Fibroblast of skin of abdomen (primary cell): ENCODE results near the gene RBM28.

ENCODE experiments used
- DNase-seq: peaks from one replicate; pipeline ENCODE4 v3.0.0-alpha.2; 2013

RBM28 gene

DNA sequence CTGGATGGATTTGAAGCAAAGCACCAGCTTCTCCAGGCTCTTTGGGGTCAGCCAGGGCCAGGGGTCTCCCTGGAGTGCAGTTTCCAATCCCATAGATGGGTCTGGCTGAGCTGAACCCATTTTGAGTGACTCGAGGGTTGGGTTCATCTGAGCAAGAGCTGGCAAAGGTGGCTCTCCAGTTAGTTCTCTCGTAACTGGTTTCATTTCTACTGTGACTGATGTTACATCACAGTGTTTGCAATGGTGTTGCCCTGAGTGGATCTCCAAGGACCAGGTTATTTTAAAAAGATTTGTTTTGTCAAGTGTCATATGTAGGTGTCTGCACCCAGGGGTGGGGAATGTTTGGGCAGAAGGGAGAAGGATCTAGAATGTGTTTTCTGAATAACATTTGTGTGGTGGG lies 88.4 kb downstream of the RBM28 start:
- no peak for DNase-seq

GRCh38 chr7:128254470-128254869 lies 89.2 kb downstream of the RBM28 start:
- DNase-seq, result no peak

DNA sequence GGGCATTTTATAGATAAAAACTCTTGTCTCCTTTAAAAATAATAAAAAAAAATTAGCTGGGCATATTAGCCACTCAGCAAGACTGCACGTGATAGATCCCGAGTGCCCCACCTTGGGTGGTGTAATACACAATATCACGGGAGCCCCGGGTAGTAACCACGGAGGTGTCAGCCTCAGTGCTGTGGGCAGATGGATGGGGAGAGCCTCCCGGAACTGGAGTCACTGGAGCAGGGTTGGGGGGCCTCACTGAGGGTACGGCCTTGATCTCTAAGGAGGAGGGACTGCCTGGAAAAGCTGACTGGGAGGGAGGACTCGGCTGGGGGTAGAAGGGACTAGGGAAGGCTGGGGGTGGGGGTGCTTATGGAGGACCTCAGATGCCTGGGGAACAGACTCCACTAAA lies 90.0 kb downstream of the RBM28 start:
- DNase-seq, result no peak

GRCh38 chr7:128251337-128251736 lies 92.4 kb downstream of the RBM28 start:
- DNase-seq, result no peak
